ENCODE data around the gene CAMSAP2.

DNA sequence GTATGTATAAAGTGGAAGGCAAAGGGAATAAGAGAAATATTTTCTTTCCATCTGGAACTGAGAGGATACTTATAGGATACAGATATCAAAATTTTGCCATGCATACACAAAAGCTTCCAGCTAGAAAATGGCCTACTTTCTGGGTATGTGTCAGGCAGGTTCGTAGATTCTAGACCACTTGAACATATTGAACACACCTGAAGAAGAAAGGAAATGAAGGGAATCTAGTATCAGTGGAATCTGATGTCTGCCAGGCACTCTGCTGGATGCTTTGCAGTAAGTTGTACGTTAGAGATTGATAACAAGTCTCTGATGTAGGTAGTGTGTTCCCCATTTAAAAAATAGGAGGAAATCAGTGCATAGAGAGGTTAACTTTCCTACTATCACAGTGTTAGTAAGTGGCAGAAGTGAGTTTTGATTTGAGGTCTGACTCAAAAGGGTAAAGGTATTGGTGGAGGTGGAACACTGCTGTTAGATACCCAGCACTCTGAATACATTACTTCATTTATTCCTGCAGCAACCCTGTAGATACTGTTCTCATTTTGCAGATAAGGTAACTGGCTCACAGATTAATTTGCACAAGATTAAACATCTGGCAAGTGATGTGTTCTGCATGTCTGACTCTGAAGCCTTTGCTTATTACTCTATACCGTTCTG, 3.0 kb downstream of the CAMSAP2 start:
- TF ChIP-seq CTCF (conservative IDR thresholded peaks at IDR 0.05 in 1 of 2, IDR thresholded peaks at IDR 0.05 in 1 of 2; ENCODE audit: extremely low read depth in 1 of 2, insufficient read depth in 1 of 2, low read depth in 1 of 2, low read length in 2 of 2) (no peak), EZH2 (IDR thresholded peaks at IDR 0.05; ENCODE audit: borderline replicate concordance, low read length) (no peak)
